CD4-positive, alpha-beta T cell (primary cell): ENCODE data around the gene MPC1L. TPM values are rescaled to one million over a fixed set of nuclear protein-coding genes. Genes with fewer than 3 reads are reported as not detected.

ENCODE experiments used
- ATAC-seq: fragments of 200-7000 bp; cut with Tn5 transposase; one replicate; pipeline ENCODE4 v1.10.0; 2022; ENCODE audit warnings: mild to moderate bottlenecking; ENCODE audit not compliant: poor library complexity
- CTCF ChIA-PET: fragments of 350-600 bp; sonication (Branson Sonifier 250); formaldehyde crosslinking; loops from one replicate; lab custom pipeline; 2021; ENCODE audit warnings: antibody characterized with exemption, inconsistent platforms; lab: Charles Lee
- POLR2A ChIA-PET: fragments of 350-600 bp; sonication (Branson Sonifier 250); formaldehyde crosslinking; loops from one replicate; lab custom pipeline; 2021; ENCODE audit warnings: antibody characterized with exemption, inconsistent platforms; lab: Charles Lee
- DNase-seq, 14 experiments: peaks; one replicate each; pipeline ENCODE4 v3.0.0-alpha.2; 2013 to 2020; ENCODE audit warnings: mixed read lengths in 2 of 14
- H3K27ac ChIP-seq, 2 donors: one replicate each; pipeline versions ENCODE4 v1.5.1 to v1.7.0; 2013; ENCODE audit warnings: low read length in 2 of 2, low read depth in 1 of 2, mild to moderate bottlenecking in 1 of 2
- H3K27me3 ChIP-seq, 2 experiments: 1 replicate in 1 of 2; 2 replicates in 1 of 2; pipeline versions ENCODE4 v1.6.1 to v1.7.0; 2013; ENCODE audit warnings: low read length in 2 of 2, control low read depth in 1 of 2, mild to moderate bottlenecking in 1 of 2, moderate library complexity in 1 of 2; ENCODE audit not compliant: insufficient read depth in 2 of 2, control insufficient read depth in 1 of 2
- H3K36me3 ChIP-seq: one replicate; pipeline ENCODE4 v1.6.1; 2013; ENCODE audit warnings: low read length, control low read depth; ENCODE audit not compliant: insufficient read depth
- H3K4me1 ChIP-seq: one replicate; pipeline ENCODE4 v1.6.1; 2013; ENCODE audit warnings: low read length, control low read depth; ENCODE audit not compliant: insufficient read depth
- H3K4me3 ChIP-seq: one replicate; pipeline ENCODE4 v1.5.1; 2013; ENCODE audit warnings: mild to moderate bottlenecking, low read length, moderate library complexity
- H3K9me3 ChIP-seq, 2 experiments: 1 replicate in 1 of 2; 2 replicates in 1 of 2; pipeline versions ENCODE4 v1.6.1 to v1.7.0; 2013; ENCODE audit warnings: low read length in 2 of 2, mild to moderate bottlenecking in 2 of 2, control low read depth in 1 of 2, moderate library complexity in 1 of 2; ENCODE audit not compliant: control insufficient read depth in 1 of 2, insufficient read depth in 1 of 2
- H3K27ac Mint-ChIP-seq: one replicate; pipeline ENCODE4 v1.8.0; 2020; ENCODE audit warnings: mixed read lengths
- H3K27me3 Mint-ChIP-seq: one replicate; pipeline ENCODE4 v1.8.0; 2021; ENCODE audit warnings: mixed read lengths
- H3K36me3 Mint-ChIP-seq: one replicate; pipeline ENCODE4 v1.8.0; 2021; ENCODE audit warnings: low read depth, mixed read lengths
- H3K4me1 Mint-ChIP-seq: one replicate; pipeline ENCODE4 v1.8.0; 2021; ENCODE audit warnings: low read depth, mixed read lengths
- H3K4me3 Mint-ChIP-seq: one replicate; pipeline ENCODE4 v1.8.0; 2020; ENCODE audit warnings: mild to moderate bottlenecking, mixed read lengths
- H3K9me3 Mint-ChIP-seq: one replicate; pipeline ENCODE4 v1.8.0; 2020; ENCODE audit warnings: mixed read lengths
- intact Hi-C, 2 experiments: fragments of 100-400 bp; cut with DNase I in 1 of 2; cut with micrococcal nuclease in 1 of 2; formaldehyde crosslinking; loops; one replicate each; pipeline versions ENCODE4 v1.15.1 to v1.9.0; 2023 to 2025; cut with DNase I, micrococcal nuclease
- total RNA-seq, 174 experiments: library from RNA in 2 of 174; stranded (reverse) in 2 of 174; gene quantifications; one replicate each; pipeline ENCODE4 v1.2.3 and lab custom pipeline; 2021 to 2026
- TF ChIP-seq, protein P1 (sequence below): fragments of 200-600 bp; IDR thresholded peaks from one replicate; pipeline ENCODE4 v1.8.0; 2022; ENCODE audit warnings: antibody characterized with exemption, mild to moderate bottlenecking

Gene MPC1L
- total RNA-seq, 2 experiments from 2014 or later, result not detected

DNA sequence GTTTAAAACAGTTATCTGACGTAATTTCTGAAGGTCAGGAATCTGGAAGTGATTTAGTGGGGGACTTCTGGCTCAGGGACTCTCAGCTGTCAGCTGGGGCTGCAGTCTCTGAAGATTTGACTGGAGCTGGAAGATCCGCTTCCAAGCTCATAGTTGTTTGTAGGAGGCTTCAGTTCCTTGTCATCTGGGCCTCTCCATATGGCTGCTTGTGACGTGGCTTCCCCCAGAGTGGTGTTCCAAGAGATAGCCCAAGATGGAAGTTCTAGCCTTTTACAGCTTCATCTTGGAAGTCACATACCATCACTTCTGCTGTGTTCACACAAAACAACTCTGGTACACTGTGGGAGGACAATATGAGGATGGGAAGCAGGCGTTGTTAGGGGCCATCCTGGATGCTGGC lies 2.1 kb downstream of the MPC1L start:
- intact Hi-C loops, result no loop called here
- Mint-ChIP-seq H3K4me1 (no peaks in the 10 kb centered on the region), H3K27ac (no peak overlapping the region)

DNA sequence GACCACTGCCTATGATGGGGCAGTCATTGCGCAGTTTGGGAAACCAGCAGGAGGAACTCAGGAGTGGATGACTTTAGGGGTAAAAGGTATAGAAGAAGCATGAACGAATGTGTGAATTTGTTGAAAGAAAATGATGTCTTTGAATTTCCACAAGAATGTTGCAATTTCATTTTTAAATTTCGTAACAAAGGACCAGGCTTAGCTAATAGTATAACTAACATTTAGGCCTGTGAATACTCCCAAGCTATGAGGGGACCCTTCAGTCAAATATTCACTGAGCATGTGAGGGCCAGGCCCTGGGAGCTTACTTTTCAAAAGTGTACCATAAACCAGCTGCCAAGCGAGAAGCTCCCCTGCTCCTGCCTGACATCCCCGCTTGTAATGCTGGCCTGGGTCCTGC lies 5.3 kb downstream of the MPC1L start:
- CTCF ChIA-PET, result no interaction called here
- no peaks in the 10 kb centered on the region for H3K9me3 Mint-ChIP-seq
- H3K4me1 Mint-ChIP-seq, result no peaks in the 10 kb centered on the region
- no peak overlapping the region for H3K27ac ChIP-seq
- TF ChIP-seq, protein P1, sequence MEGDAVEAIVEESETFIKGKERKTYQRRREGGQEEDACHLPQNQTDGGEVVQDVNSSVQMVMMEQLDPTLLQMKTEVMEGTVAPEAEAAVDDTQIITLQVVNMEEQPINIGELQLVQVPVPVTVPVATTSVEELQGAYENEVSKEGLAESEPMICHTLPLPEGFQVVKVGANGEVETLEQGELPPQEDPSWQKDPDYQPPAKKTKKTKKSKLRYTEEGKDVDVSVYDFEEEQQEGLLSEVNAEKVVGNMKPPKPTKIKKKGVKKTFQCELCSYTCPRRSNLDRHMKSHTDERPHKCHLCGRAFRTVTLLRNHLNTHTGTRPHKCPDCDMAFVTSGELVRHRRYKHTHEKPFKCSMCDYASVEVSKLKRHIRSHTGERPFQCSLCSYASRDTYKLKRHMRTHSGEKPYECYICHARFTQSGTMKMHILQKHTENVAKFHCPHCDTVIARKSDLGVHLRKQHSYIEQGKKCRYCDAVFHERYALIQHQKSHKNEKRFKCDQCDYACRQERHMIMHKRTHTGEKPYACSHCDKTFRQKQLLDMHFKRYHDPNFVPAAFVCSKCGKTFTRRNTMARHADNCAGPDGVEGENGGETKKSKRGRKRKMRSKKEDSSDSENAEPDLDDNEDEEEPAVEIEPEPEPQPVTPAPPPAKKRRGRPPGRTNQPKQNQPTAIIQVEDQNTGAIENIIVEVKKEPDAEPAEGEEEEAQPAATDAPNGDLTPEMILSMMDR, result no peak
- intact Hi-C loops, result no loop called here
- H3K27ac Mint-ChIP-seq, result no peak overlapping the region
- peaks cover 2% of the 10 kb centered on the region for H3K4me1 ChIP-seq
- H3K4me3 Mint-ChIP-seq, result no peak overlapping the region
- POLR2A ChIA-PET, result no interaction called here
- no peak overlapping the region for H3K4me3 ChIP-seq
- DNase-seq (no peak), ATAC-seq (no peak)
- H3K36me3 ChIP-seq, result peaks cover 49% of the 10 kb centered on the region
- no peaks in the 10 kb centered on the region for H3K27me3 ChIP-seq
- H3K27me3 Mint-ChIP-seq, result no peaks in the 10 kb centered on the region
- H3K36me3 Mint-ChIP-seq, result peaks cover 49% of the 10 kb centered on the region
- H3K9me3 ChIP-seq, result peaks cover 0 to 4% of the 10 kb centered on the region in 2 experiments

More for the DNA sequence above, 2.1 kb downstream of the MPC1L start:
- Histone ChIP-seq H3K27me3 (no peaks in the 10 kb centered on the region), H3K9me3 (peaks cover 0 to 11% of the 10 kb centered on the region in 2 experiments), H3K4me3 (no peak overlapping the region), H3K36me3 (peaks cover 26% of the 10 kb centered on the region), H3K27ac (no peak overlapping the region), H3K4me1 (no peaks in the 10 kb centered on the region)
- DNase-seq (no peak), ATAC-seq (no peak)
- CTCF ChIA-PET, result no interaction called here
- TF ChIP-seq, protein P1, result no peak
- Mint-ChIP-seq H3K4me3 (no peak overlapping the region), H3K36me3 (peaks cover 18% of the 10 kb centered on the region), H3K27me3 (no peaks in the 10 kb centered on the region), H3K9me3 (no peaks in the 10 kb centered on the region)
- POLR2A ChIA-PET, result no interaction called here

DNA sequence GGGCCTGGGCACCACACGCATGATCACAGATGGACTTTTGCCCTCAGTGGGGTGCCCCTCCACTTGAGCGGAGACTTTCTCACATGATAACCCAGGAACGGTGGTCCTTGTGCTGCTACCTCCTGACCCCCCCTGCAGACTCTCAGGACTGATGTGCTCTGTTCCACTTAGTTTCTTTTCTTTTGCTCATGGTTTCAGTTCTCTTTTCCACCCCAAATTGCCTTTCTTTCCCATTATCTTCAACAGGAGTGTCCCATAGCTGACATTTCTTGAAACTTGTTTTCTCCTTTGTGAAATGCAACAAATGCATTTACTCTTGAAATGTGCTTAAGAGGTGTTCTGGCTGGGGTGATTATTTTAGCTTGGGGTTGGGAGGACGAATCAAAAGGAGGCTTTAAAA lies 9.0 kb downstream of the MPC1L start:
- POLR2A ChIA-PET, result no interaction called here
- TF ChIP-seq, protein P1, result no peak
- peaks cover 4% of the 10 kb centered on the region for H3K4me1 Mint-ChIP-seq
- peaks cover 84% of the 10 kb centered on the region for H3K36me3 Mint-ChIP-seq
- Histone ChIP-seq H3K9me3 (no peaks in the 10 kb centered on the region), H3K27me3 (no peaks in the 10 kb centered on the region), H3K27ac (no peak overlapping the region), H3K4me3 (no peak overlapping the region), H3K4me1 (peaks cover 2% of the 10 kb centered on the region), H3K36me3 (peaks cover 83% of the 10 kb centered on the region)
- no peak for ATAC-seq
- DNase-seq, result no peak
- no peak overlapping the region for H3K4me3 Mint-ChIP-seq
- no peak overlapping the region for H3K27ac Mint-ChIP-seq
- no peaks in the 10 kb centered on the region for H3K9me3 Mint-ChIP-seq
- H3K27me3 Mint-ChIP-seq, result no peaks in the 10 kb centered on the region
- CTCF ChIA-PET, result no interaction called here
- intact Hi-C loops, result no loop called here
